KOPT-K1 (cell line): ENCODE data around the gene GATD1.

Experiments used
- H3K27ac ChIP-seq: fragments of 200-600 bp; sonication (generic); 2 replicates; pipeline ENCODE4 v1.5.1; 2016; ENCODE audit warnings: antibody characterized with exemption, mild to moderate bottlenecking, low read depth, low read length; ENCODE audit not compliant: poor library complexity, severe bottlenecking
- H3K36me3 ChIP-seq: fragments of 200-600 bp; sonication (generic); 2 replicates; pipeline ENCODE4 v1.5.1; 2017; ENCODE audit warnings: antibody characterized with exemption, mild to moderate bottlenecking, low read length, moderate library complexity; ENCODE audit not compliant: insufficient read depth
- H3K9me3 ChIP-seq: fragments of 200-600 bp; sonication (generic); 2 replicates; pipeline ENCODE4 v1.5.1; 2017; ENCODE audit warnings: antibody characterized with exemption, low read length, mild to moderate bottlenecking; ENCODE audit not compliant: insufficient read depth, poor library complexity, severe bottlenecking

The GATD1 gene

GRCh38 chr11:802693-803466, 25.6 kb upstream of the GATD1 start:
- Histone ChIP-seq H3K9me3 (no peaks in the 10 kb centered on the region), H3K36me3 (peaks cover 40% of the 10 kb centered on the region), H3K27ac (peak overlapping the region; percentile 91)

DNA sequence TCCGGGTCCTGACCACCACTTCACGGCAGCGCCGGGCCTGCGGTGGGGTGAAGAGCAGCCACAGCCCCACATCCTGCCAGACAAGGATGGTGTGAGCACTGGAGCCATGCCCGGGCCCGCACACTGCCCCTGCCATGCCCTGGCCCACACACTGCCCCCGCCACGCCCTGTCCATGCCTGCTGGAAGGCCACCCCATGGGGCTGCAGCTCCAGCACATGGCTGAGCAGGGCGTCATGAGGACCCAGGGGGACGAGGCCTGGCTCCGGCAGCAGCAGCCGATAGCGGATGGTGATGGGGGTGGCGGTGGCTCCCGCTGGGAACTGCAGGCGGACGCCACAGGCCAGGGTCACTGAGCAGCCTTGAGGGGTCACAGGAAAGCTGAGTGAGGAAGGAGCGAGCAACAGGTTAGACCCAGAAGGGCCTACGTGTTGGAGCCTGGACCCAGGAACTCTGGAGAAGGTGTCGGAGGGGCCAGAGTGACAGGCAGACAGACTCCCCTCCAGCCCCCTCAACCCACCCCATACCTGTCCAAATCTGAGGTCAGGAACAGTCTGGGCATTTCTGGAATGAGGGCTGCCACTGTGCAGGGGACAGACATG, 24.8 kb upstream of the GATD1 start:
- H3K27ac ChIP-seq, result no peak overlapping the region
- H3K9me3 ChIP-seq, result no peaks in the 10 kb centered on the region
- H3K36me3 ChIP-seq, result peaks cover 40% of the 10 kb centered on the region

DNA sequence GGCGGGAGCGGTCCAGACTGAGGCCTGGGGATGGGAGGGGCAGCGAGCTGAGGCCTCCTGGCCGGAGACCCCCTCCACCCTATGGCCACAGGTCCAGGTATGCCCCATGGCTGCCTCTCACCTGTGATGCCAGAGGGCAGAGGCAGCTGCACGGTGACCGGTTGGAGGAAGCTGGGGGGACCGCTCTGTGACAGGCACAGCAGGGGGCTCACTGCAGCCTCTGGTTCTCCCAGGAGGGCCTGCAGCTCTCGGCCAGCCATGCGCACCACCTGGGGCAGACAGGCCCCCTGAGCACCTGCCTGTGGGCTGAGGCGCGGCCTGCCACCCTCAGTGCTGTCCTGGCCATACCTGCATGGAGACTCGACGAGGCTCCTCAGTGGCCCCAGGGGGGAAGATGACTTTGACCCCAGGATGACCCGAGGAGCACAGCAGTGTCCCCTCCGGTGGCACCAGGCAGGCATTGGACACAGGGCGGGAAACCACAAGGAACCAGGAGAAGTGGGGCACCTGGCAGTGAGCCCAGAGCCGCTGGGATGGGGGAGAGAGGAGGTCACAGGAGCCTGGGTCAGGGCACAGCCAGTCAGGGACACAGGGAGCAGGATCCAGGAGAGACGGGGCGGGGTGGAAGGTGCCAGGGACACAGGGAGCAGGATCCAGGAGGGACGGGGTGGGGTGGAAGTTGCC, 24.0 kb upstream of the GATD1 start:
- Histone ChIP-seq H3K27ac (no peak overlapping the region), H3K36me3 (peaks cover 40% of the 10 kb centered on the region), H3K9me3 (no peaks in the 10 kb centered on the region)

DNA sequence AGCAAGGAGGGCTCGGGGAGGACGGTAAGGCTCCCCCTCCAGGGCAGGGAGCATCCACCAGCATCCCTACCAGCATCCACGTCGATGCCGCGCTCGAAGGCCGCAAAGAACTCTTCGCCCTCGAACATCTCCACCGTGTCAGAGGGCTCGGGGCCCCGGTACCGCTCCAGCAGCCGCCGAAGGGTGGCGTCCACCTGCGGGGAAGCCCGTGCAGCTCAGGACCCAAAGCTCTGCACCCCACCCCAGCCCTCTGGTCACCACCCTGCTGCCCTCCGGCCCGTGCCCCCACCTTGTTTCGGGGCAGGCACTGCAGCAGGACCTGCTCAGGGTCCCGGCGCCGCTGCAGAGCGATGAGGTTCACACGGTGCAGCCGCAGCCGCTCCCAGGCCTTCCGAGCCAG, 23.2 kb upstream of the GATD1 start:
- H3K36me3 ChIP-seq, result peaks cover 40% of the 10 kb centered on the region
- no peak overlapping the region for H3K27ac ChIP-seq
- no peaks in the 10 kb centered on the region for H3K9me3 ChIP-seq

DNA sequence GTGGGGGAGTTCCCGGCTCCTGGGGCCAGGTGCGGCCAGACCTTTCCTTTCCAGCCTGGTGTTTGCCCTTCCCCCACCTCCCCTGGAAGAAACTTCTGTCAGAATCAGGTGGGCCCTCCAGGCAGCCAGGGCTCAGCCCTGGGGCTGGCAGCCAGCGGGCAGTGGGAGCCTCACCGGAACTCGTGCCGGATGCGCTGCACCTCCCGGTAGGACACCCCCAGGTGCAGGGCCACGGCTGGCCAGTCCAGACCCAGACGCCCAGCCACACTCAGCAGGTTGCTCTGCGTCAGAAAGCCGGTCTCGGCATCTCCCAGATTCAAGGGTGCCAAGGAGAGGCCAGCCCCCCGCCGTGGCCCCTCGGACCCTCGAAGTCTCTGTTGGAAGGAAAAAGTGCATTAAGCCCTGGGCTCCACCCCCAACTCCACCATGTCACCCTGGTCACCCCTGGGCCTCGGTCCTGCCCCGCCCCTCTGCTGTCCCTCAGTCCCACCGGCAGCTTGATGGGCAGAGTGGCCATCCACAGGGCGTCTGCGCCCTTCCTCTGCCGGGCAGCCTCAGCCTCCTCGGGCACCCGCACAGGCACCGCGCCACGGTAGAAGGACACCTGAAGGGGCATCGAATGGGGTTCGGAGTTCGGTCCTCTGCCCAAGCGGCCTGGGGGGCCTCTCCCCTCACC, 22.5 kb upstream of the GATD1 start:
- Histone ChIP-seq H3K27ac (peak overlapping the region; percentile 88), H3K36me3 (peaks cover 42% of the 10 kb centered on the region), H3K9me3 (no peaks in the 10 kb centered on the region)

DNA sequence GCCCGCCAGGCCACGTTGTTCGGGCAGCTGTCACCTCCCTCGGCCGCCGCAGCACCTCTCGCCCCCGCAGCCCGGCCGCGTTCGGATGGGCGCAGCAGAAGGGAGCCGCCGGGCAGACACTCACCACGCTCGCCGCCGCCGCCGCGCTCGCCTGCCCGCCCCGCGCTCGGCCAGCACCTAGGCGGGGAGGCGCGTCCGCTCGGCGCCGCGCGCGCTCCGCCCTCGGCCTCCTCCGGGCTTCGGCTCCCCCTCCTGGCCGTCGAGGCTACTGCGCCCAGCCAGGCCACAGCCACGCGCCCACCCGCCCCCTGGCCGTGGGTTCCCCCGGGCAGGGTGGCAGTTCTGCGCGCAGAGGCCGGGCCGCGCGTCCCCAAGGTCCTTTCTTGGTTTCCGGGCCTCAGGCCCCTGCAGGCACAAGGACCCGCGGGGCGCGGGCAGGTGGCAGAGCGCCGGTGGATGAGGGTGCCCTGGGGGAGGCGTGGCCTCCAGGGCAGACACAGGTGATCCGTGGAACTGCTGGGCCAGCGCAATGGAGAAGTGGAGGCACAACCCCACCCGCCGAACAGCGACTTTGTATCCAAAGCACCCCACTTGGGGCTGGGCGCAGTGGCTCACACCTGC, 20.9 kb upstream of the GATD1 start, which contains the start of gene SLC25A22:
Gene SLC25A22 (minus strand): TSS at position 189 of the 621 bp plus-strand sequence. CDS start 3,275 bp downstream, outside the sequence.
- peak within 1 kb of the TSS; percentile 88 for H3K27ac ChIP-seq
- peaks cover 57% of the 10 kb centered on the region for H3K36me3 ChIP-seq

DNA sequence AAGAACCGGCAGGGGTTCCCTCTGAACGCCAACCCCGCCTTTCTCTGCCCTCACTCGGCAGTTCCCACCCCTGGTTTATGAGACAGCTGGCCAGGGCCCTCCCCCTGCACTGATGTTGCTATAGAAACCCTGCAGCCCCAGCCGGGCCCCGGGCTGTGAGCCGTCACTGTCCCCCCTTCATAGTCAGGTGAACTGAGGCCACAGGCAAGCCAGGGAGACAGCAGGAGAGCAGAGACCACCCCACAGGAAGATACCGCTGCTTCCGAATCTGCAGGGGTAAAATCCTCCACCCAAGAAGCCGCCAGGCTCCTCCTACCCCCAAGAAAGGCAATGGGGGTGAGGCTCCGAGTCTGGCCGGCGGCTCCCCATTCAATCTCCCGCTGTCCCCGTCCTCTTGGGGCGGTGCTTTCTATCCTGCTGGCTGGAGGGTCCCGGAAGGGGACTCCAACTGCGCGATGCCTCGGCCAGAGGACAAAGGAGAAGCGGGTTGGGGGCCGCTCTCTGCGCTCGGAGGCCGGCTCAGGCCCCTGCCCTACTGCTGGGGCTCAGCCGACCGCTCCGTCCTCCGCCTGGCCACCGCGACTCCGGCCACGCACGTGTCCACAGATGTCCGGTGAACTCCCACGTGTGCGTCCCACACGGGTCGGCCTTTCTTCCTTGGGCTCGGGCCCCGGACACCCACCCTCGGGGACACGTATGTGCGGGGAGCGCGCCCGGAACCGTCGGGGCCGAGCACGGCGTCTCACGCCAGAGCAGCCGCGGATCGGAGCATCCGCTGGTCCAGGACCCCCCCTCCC, 20.2 kb upstream of the GATD1 start:
- peaks cover 59% of the 10 kb centered on the region for H3K36me3 ChIP-seq
- peak overlapping the region; percentile 88 for H3K27ac ChIP-seq
- H3K9me3 ChIP-seq, result no peaks in the 10 kb centered on the region

More for the DNA sequence above, 20.9 kb upstream of the GATD1 start, which contains the start of gene SLC25A22:
- no peaks in the 10 kb centered on the region for H3K9me3 ChIP-seq

- H3K36me3 ChIP-seq, result peaks cover 59% of the 10 kb centered on the region
- peak overlapping the region; percentile 88 for H3K27ac ChIP-seq
- H3K9me3 ChIP-seq, result no peaks in the 10 kb centered on the region
These were observed 19.4 kb upstream of the GATD1 start for GRCh38 chr11:796565-797295.

DNA sequence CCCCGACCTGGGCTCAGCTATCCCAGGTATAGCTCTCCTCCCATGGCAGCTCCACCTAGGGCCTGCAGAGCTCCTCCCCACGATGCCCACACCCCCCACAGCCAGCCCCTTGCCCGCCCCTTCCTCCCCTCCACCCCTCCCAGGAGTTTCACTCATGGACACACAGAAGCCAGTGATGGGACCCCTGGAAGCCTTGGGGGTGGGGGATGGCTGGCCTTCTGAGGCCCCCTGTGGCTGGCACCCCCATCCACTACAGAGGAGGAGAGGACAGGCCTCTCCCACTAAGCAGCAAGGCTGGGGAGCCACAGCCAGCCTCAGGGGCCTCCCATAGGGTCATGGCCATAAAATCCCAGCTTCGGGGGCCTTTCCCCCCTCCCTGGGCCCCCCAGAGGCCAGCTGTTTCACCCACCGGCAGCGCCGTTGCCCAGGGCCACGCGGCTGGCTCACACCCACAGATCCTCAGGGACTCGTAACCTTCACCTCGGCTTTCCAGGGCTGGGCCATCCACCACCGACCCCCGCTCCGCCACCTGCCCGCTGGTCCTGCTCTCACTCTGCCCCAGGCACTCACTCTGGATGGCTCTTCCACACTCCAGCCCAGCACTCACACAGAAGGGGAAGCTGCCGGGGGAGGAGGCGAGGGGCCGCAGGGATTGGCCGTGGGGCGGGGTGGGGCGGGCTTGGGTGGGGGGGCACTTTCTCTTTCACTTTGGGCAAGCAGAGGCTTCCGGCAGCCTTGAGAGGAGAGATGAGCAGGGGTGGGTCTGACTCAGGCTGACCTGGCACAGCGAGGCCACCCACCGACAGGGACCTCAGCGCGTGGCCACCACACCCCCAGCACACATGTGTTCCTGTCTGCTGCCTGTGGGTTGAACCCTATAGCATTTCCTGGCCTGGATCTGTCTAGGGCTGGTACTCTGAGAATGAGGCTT, 18.6 kb upstream of the GATD1 start:
- Histone ChIP-seq H3K27ac (peak overlapping the region; percentile 88), H3K36me3 (peaks cover 59% of the 10 kb centered on the region), H3K9me3 (no peaks in the 10 kb centered on the region)

- Histone ChIP-seq H3K27ac (peak overlapping the region; percentile 88), H3K9me3 (no peaks in the 10 kb centered on the region), H3K36me3 (peaks cover 51% of the 10 kb centered on the region)
These were observed 17.7 kb upstream of the GATD1 start for GRCh38 chr11:794766-795633.

DNA sequence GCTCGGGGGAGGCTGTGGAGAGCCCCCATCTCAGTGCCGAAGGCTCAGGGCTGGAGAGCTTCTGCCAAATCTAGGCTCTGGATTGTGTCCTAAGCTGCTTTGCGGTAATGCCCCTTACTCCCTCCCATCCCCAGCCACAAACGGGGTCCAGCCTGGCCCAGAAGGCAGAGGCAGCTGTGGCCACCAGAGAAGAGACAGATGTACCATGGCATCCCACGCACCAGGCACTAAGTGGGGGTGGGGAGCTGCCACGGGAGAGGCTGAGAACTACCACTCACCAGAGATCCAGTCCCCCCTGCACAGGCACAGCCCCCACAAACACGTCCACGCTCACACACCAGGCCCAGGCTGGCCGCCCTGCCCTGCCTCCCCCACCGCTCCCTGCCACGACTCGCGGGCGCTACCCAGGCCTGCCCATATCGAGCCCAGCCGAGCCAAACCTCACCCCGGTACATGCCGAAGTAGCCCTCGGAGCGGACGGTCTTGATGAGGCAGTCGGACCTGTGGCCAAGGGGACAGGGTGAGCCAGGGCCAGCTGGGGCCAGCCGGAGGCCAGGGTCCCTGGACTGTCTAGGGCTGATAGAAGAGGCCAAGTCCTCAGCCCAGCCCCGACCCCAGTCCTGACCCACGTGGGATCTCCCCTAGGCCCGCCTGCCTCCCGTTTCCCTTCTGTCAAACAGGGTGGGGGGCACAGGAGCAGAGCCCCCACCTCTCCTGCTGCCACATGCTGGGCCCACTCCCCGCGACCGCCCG, 16.9 kb upstream of the GATD1 start:
- H3K36me3 ChIP-seq, result peaks cover 43% of the 10 kb centered on the region; the same call in 1 of the 2 replicates
- H3K9me3 ChIP-seq, result no peaks in the 10 kb centered on the region
- no peak overlapping the region for H3K27ac ChIP-seq
